Stimulated activated CD4-positive, alpha-beta T cell treated with anti-CD3 and anti-CD28 coated beads, Interleukin-2, amount 100 ng/mL, for 4 hours (primary cell): Measurements from ENCODE around the gene ADGRL1.
"Not testable (repeated sequence)": the region's sequence is repeated elsewhere in the genome, so short reads cannot be mapped to it uniquely, and the experiment has no call there.

Experiments used
- DNase-seq: peaks from one replicate; pipeline ENCODE4 v3.0.0-alpha.2; 2020; ENCODE audit warnings: low read depth

The ADGRL1 gene

GRCh38 chr19:14188086-14188485 is 17.9 kb downstream of the ADGRL1 start:
- DNase-seq: not testable (repeated sequence)

DNA sequence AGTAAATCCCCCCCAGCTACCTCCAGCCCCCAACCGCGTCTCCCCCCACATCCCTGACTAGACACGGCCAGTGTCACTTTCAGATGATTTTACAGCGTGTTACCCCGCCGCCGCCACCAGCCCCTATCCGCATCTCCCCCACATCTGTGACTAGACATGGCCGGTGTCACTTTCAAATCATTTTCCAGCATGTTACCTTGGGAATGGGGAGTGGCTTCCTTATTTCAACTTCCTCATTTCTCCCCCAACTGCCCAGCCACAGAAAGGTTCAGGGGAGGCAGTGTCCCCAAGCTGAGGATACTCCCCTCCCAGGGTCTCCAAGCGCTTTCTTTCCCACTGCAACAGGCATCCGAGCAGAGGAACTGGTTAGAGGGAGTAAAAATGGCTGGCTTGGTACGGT is 18.4 kb downstream of the ADGRL1 start:
- DNase-seq: no peak

DNA sequence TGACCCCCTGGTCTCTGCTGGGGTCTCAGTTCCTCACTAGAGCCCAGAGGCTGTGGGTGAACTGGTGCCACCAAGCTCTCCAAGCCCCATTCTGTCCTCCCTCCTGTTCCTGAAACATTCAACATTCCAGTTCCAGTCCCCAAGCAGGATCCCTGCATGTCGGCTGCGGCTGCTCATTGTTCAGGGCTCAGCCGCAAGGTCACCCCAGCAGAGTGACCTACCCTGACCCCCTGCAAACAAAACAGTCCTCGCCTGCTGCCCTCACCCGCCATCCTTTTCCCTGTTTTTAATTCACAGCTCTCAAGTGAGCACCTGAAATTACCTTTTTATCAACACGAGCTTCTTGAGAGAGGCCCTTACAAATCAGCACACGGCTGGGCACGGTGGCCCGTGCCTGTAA is 19.3 kb downstream of the ADGRL1 start:
- not testable (repeated sequence) for DNase-seq

GRCh38 chr19:14185691-14186090 is 20.3 kb downstream of the ADGRL1 start:
- not testable (repeated sequence) for DNase-seq

GRCh38 chr19:14185158-14185557 is 20.8 kb downstream of the ADGRL1 start:
- DNase-seq: no peak

DNA sequence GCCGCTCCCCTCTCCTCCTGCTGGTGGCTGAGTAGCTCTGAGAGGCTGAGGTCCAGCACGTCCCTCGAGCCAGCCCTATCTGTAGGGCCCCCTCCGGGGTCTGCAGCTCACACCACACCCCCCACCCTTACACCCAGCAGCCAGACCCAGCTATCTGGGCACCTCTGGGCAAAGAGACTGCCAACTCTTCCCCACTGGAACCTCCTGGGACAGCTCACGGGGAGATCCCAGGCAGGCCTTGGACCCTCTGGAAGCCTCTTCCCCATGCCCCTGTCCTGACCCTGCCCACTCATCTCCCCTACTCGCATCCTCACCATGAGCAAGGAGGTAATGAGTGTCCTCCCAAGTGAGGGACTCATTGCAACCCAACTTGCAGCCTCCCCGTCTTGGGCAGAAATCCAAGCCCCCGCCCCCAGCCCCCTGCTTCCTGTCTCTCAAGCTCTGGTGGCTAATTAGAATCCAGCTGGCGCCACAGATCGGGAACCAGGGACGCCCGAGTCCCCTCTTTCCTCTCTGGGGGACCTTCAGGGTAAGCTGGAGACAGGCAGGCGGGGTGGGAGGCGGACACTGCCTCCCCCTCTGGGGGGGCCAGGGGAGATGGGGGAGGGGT is 22.1 kb downstream of the ADGRL1 start:
- DNase-seq: no peak

- DNase-seq: no peak
These were observed 23.5 kb downstream of the ADGRL1 start for GRCh38 chr19:14182476-14182875.

- DNase-seq: no peak
These were observed 24.1 kb downstream of the ADGRL1 start for GRCh38 chr19:14181906-14182305.

- DNase-seq: not testable (repeated sequence)
These were observed 24.8 kb downstream of the ADGRL1 start for GRCh38 chr19:14181199-14181598.

DNA sequence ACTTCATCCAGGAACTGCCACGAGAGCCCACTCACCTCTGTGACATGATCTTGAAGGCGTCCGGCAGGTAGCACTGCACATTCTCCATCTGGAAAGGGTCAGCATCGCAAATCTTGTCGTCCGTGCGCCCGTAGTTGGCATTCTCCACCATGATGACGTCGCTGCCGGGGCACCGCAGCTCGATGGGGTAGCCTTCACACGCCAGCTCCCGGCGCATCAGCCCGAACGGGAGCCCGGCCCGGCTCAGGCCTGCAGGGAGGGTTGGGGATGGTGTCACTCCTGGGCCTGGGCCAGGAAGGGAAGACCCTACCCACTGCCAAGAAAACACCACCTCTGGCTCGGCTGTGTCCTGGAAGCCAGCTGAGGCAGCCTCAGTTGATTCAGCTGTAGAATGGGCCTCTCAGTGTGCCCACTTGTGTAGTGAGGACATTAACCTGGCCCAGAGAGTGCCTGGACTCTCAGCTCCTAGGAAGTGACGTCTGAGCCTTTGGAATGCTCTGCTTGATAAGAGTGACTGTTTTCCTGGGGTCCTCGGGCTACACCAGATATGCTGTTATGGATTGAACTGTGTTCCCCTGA is 28.4 kb downstream of the ADGRL1 start:
- no peak for DNase-seq

DNA sequence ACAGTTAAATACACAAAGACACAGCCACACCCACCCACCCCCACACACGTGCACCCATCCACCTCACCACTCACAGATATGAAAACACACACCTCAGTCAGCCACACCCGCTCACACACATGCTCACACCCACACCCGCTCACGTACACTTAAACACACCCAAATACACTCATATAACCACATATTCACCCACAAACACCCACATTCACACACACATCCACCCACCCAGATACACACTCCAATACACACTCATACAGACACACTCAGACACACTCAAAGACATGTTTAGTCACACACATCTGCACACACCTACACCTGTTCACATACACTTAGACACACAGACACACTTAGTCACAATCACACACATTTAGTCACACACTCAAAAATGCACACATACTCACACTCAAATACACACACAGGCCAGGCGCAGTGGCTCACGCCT is 30.6 kb downstream of the ADGRL1 start:
- DNase-seq: peak; percentile 12

DNA sequence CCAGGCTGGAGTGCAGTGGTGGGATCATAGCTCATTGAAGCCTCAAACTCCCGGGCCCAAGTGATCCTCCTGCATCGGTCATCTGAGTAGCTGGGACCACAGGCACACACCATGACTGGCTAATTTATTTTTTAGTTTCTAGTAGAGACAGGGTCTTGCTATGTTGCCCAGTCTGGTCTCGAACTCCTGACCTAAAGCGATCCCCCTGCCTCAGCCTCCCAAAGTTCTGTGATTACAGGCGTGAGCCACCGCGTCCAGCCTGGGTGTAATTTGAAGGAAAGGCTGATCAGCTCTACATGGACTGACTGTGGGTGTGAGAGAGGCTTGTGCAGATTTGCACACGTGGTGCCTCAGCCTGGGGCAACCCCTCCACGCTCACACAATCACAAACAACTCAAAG is 31.1 kb downstream of the ADGRL1 start:
- no peak for DNase-seq

DNA sequence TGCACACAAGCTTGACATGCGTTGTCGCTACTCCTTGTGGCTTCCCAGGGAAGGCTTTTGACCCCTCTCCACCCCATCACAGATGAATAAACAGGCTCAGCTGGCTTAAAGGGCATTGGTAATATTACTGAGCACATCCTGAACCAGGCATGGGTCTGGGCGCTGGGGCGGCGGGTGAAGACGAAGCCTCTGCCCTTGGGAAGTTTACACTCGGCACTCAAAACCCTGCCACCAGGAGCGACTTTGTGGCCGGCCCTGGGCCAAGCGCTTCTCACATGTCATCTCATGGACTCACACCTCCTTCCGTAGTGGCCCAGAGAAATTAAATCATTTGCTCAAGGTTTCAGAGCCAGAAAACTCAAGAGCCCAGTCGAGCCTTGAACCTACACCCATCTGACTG is 37.0 kb downstream of the ADGRL1 start:
- no peak for DNase-seq

DNA sequence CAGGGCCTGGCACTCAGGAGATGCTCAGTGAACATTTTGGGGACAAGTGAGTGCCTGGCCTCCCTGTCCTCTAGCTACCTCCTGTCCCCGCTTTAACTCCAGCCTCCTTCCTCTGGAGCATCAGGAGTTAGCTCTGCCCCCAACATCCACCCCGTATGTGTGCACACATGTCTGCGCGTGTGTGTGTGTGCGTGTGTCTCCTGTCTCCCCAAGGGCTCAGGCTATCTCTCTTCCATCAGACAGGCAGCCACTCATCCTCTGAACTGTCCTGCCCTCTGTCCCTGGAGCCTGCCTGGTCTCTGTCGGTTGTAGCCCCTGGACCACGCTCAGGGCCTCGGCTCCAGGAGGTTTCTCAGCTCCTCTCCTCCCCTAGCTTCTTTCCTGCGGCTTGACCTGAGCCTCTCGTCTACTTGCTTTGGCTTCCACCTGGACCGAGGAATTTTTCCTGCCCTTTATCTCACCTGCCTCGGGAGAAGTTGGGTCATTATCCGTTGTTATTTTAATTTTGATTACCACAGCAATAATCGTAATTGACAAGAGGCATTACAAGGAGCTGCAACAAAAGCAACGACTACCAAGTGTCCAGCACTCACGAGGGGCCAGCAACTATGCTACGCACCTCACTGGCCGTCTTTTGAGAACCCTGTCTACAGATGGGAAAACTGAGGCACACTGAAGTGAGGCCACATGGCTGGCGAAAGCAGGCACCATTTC is 37.6 kb downstream of the ADGRL1 start:
- no peak for DNase-seq

GRCh38 chr19:14167576-14168138 is 38.3 kb downstream of the ADGRL1 start:
- peak; percentile 14 for DNase-seq

DNA sequence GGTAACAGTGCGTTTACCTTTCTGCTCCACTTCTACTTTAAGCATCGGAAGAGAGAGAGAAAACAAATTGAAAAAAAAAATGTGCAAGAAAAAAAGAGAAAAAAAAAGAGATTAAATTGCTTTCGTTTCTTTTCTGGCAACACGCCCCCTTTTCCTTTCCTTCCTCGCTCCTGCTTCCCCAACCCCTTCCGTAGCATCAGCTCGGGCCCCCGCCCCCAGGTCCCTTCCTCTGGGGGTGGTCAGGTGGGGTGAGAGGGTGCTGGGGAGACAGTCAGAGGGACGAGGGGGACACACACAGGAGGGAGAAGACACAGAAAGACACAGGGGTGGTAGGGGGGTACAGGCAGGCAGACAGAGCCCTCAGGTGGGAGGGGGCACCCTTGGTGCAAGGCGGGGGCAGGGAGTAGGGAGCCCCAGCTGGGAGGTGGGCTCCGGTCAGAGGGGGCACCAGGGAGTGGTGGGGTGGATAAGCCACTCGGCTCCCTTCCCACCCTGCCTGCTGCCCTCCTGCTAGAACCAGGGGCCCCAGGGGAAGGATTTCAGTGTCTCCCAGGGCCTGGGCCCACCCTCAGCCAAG is 38.9 kb downstream of the ADGRL1 start:
- no peak for DNase-seq

GRCh38 chr19:14165990-14166830 is 39.8 kb downstream of the ADGRL1 start:
- DNase-seq: no peak

DNA sequence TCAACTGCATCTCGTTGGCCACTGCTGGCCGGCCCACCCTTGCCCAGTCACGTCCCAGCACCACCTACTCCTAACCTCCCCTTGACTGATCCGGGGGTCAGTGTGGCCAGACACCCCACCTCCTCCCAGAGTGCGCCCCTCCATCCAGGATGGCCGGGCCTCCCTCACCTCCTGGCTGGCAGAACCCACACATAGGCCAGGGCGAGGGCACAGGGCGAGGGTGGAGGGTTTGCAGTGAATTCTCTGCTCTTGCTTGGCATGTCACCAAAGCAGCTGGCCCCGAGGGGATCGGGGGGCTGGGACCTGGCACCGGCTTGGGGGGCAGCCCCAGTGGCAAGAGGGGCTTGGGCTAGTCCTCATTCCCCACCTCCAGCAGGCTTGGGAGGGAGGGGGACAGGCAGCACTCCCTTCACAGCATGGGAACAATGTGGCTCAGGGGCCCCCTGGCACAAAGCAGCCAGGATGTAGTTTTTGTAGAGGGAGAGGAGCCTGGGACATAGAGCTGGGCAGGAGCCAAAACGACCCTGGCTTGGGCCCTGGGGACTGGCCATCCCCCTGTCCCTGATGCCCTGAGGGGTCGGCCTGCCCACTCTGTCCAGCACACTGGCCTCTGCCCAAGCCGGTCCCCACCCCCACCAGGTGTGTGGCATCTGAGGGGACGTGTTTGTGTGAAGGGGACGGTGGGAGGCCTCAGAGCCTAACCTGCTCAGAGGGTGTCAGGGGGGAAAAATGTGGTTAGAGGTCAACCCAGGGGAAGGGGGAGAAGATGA is 41.1 kb downstream of the ADGRL1 start:
- no peak for DNase-seq

DNA sequence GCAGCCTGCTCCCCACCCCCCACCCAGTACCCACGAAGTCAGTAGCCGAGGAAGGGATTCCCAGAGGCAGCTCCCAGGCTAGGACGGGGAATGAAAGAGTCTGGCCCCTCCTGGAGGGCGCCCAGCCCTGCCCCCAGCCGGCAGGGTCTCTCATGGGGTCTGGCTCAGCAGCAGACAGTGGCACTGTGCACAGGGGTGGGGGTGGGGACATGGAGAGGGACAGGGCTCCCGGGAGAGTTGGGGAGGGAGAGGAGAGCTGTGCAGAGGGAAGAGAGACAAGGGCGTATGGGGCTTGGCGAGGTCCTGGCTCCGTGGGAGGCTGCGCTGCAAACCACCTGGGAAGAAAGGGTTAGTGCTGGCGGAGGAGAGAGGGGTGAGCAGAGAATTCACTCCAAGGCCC is 41.9 kb downstream of the ADGRL1 start:
- DNase-seq: no peak

DNA sequence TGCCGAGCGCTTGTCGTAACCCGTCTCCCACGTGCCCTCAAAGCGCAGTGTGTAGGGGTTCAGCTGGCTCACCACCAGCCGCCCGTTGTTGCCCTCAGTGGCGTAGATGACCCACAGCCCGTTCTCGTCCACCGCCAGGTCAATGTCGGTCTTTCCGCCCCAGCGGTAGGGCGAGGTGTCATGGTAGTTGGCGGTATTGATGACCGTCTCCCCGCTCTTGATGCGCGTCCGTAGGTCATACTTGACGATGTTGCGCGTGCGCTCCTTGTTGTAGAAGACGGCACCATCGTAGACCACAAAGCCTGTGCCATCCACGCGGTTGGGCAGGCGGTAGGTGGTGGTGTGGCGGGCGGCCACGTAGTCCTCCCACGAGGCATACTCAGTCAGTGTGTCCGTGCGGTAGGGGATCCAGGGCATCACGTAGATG is 43.1 kb downstream of the ADGRL1 start:
- no peak for DNase-seq

GRCh38 chr19:14161305-14161704 is 44.7 kb downstream of the ADGRL1 start:
- DNase-seq: no peak
